ENCODE measurements around the gene SUB1. TPM values are rescaled to one million over a fixed set of nuclear protein-coding genes. Genes with fewer than 3 reads are reported as not detected.
"Not testable (repeated sequence)": the region's sequence is repeated elsewhere in the genome, so short reads cannot be mapped to it uniquely, and the experiment has no call there.

Gene SUB1
- total RNA-seq, 4 donors from 2014 or later = 42.0 to 287 (median 127) TPM

DNA sequence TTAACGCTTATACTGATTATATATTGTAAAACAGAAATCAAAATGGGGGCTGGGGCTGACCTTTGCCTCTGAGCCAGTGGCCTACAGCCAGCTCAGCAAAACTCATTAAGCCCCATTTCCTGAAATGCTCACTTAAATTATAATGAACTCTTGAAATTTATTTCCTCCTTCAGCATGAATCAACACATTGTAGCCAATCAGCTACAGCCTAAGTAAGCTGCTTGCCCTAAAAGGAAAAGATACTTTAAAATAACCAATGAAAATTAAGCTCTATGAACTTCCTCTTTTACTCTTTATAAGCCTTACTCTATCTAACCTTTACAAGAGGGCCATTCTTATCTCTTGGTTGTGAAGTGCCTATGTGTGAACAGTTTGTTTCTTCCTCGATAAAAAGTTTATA lies 33.5 kb upstream of the SUB1 start:
- intact Hi-C loops (cut with DNase I; ENCODE audit: low total_unique reads) = no loop called here
- Histone ChIP-seq H3K4me3 (no peak overlapping the region), H3K27ac (no peak overlapping the region), H3K9me3 (no peaks in the 10 kb centered on the region), H3K27me3 (no peaks in the 10 kb centered on the region), H3K36me3 (no peaks in the 10 kb centered on the region), H3K4me1 (no peaks in the 10 kb centered on the region)
- DNase-seq = no peak
- TF ChIP-seq, protein P1, sequence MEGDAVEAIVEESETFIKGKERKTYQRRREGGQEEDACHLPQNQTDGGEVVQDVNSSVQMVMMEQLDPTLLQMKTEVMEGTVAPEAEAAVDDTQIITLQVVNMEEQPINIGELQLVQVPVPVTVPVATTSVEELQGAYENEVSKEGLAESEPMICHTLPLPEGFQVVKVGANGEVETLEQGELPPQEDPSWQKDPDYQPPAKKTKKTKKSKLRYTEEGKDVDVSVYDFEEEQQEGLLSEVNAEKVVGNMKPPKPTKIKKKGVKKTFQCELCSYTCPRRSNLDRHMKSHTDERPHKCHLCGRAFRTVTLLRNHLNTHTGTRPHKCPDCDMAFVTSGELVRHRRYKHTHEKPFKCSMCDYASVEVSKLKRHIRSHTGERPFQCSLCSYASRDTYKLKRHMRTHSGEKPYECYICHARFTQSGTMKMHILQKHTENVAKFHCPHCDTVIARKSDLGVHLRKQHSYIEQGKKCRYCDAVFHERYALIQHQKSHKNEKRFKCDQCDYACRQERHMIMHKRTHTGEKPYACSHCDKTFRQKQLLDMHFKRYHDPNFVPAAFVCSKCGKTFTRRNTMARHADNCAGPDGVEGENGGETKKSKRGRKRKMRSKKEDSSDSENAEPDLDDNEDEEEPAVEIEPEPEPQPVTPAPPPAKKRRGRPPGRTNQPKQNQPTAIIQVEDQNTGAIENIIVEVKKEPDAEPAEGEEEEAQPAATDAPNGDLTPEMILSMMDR (IDR thresholded peaks at IDR 0.05) = no peak
- TF ChIP-seq POLR2A (IDR thresholded peaks at IDR 0.05) = no peak

DNA sequence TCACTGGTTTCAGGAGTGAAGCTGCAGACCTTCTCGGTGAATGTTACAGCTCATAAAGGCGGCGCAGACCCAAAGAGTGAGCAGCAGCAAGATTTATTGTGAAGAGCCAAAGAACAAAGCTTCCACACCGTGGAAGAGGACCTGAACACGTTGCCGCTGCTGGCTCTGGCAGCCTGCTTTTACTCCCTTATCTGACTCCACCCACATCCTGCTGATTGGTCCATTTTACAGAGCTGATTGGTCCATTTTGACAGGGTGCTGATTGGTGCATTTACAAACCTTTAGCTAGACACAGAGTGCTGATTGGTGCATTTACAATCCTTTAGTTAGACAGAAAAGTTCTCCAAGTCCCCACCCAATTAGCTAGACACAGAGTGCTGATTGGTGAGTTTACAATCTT lies 32.9 kb upstream of the SUB1 start:
- intact Hi-C loops (cut with DNase I; ENCODE audit: low total_unique reads); H3K4me3 ChIP-seq; H3K36me3 ChIP-seq; DNase-seq; H3K9me3 ChIP-seq; H3K27ac ChIP-seq; H3K27me3 ChIP-seq; H3K4me1 ChIP-seq: not testable (repeated sequence)

DNA sequence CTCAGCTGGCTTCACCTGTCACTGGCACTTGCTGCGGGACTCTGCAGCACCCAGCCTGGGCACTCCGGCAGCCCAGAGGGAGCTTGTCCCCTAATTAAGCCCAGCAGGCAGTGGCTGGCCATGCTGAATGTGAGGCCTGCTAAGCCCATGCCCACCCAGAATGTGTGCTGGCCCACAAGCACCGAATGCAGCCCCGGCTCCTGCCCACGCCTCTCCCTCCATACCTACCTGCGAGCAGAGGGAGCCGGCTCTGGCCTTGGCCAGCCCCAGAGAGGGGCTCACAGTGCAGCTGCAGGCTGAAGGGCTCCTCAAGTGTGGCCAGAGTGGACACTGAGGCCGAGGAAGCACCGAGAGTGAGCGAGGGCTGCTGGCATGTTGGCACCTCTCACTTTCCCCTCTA lies 32.4 kb upstream of the SUB1 start:
- intact Hi-C loops (cut with DNase I; ENCODE audit: low total_unique reads) = no loop called here
- no peak for TF ChIP-seq POLR2A (IDR thresholded peaks at IDR 0.05)
- TF ChIP-seq, protein P1 (IDR thresholded peaks at IDR 0.05) = no peak
- no peak for DNase-seq
- Histone ChIP-seq H3K4me1 (no peaks in the 10 kb centered on the region), H3K27me3 (no peaks in the 10 kb centered on the region), H3K36me3 (no peaks in the 10 kb centered on the region), H3K4me3 (no peak overlapping the region), H3K27ac (no peak overlapping the region), H3K9me3 (no peaks in the 10 kb centered on the region)

DNA sequence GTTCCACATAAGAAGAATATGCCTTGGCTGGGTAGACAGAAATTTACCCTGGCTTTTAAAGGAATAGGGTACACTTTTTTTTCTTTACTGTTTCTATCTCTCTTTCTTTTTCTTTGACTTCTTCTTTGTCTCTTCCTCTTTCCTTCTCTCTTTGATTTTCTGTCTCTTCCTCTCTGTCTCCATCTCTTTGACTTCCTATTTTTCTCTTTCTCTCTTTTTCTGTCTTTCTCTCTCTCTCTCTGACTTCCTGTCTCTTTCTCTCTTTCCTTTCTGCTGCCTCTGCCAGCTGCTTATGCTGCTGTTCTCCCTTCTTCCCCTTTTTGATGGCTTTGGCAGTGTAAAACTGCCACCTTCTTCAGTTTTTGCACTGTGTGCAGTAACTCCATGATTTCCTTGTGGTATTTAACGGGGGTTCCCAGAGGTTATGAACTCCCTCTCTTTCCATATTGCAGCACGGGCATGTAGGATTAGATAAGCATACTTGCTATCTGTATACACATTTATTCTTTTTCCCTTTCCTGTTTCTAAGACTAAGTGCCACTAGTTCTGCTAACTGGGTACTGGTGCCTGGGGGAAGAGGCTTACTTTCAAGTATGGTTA lies 31.1 kb upstream of the SUB1 start:
- H3K27ac ChIP-seq; H3K27me3 ChIP-seq; H3K9me3 ChIP-seq; H3K4me1 ChIP-seq; H3K36me3 ChIP-seq; H3K4me3 ChIP-seq; DNase-seq; intact Hi-C loops (cut with DNase I; ENCODE audit: low total_unique reads): not testable (repeated sequence)

DNA sequence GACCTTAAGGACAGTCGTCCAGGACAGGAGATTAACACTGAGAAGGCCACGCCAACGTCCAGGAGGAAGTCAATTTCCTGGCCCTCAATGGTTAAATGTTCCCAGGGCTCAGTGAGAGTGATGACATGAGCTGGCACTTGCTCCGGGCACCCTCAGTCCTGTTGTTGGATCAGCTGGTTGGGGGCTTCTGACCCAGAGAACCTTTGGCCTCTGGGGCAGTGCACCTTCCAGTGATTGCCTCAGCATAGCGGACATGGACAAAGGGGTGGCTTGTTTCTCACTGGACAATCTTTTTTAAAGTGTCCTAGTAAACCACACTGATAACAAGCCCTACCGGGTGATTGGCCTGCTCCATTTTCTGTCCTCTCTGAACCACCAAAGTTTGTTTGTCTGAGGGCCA lies 28.8 kb upstream of the SUB1 start:
- H3K4me1 ChIP-seq; H3K27me3 ChIP-seq; DNase-seq; H3K36me3 ChIP-seq; H3K9me3 ChIP-seq; H3K27ac ChIP-seq; H3K4me3 ChIP-seq; intact Hi-C loops (cut with DNase I; ENCODE audit: low total_unique reads): not testable (repeated sequence)

DNA sequence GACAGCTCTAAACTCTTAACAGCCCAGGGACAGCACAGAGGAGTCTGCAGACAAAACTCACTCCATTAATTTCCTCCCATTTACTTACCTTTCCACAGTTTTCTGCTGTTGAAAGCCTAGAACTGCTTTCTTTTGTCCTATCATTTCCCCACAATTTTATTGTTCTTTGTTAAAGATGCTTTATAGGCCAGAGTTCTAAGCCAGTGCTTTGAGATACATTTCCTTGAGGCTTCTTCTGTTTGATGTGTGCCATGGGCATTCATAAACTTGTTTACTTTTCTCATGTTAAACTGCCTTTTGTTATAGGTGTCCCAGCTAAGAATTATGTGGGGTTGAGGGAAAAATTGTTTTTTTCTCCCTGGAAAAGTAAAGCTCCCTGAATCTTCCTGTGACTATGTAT lies 25.9 kb upstream of the SUB1 start:
- no peak for DNase-seq
- no peaks in the 10 kb centered on the region for H3K9me3 ChIP-seq
- no peaks in the 10 kb centered on the region for H3K36me3 ChIP-seq
- intact Hi-C loops (cut with DNase I; ENCODE audit: low total_unique reads) = no loop called here
- H3K4me3 ChIP-seq = no peak overlapping the region
- TF ChIP-seq, protein P1 (IDR thresholded peaks at IDR 0.05) = no peak
- no peak for TF ChIP-seq POLR2A (IDR thresholded peaks at IDR 0.05)
- H3K4me1 ChIP-seq = no peaks in the 10 kb centered on the region
- H3K27me3 ChIP-seq = no peaks in the 10 kb centered on the region
- no peak overlapping the region for H3K27ac ChIP-seq

DNA sequence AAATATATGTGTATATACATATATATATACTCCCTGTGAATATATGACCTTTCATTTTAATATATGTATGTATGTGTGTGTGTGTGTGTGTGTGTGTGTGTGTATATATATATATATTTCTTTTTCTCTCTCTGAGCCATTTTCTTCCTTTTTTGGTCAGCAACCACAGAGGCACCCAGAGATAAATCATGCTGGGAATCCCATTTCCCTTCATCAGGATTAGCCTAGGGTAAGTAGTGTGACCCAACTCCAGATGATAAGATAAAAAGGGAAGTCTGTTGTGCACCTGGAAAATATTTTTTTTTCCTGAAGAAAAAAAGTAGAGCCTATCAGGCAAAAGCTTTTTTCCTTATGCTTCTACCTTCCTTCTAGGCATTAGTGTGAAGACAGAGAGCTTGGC lies 25.4 kb upstream of the SUB1 start:
- no peak overlapping the region for H3K4me3 ChIP-seq
- intact Hi-C loops (cut with DNase I; ENCODE audit: low total_unique reads) = no loop called here
- no peaks in the 10 kb centered on the region for H3K9me3 ChIP-seq
- H3K27ac ChIP-seq = no peak overlapping the region
- TF ChIP-seq, protein P1 (IDR thresholded peaks at IDR 0.05) = no peak
- TF ChIP-seq POLR2A (IDR thresholded peaks at IDR 0.05) = no peak
- H3K36me3 ChIP-seq = no peaks in the 10 kb centered on the region
- no peaks in the 10 kb centered on the region for H3K27me3 ChIP-seq
- no peak for DNase-seq
- H3K4me1 ChIP-seq = no peaks in the 10 kb centered on the region

Data from uterus (tissue), 4 donors.